Vagina (tissue), 2 donors: ENCODE data around the gene ZBTB20.

Experiments used
- CTCF ChIP-seq, 3 experiments: fragments of 450-650 bp in 2 of 3; fragments of 200-600 bp in 1 of 3; sonication (generic) in 1 of 3; IDR thresholded peaks; one replicate each; pipeline ENCODE4 v1.5.1; 2017 to 2019; ENCODE audit warnings: antibody characterized with exemption in 3 of 3, mild to moderate bottlenecking in 2 of 3, moderate library complexity in 2 of 3
- POLR2AphosphoS5 ChIP-seq, 2 donors: sonication (generic); formaldehyde crosslinking; IDR thresholded peaks; one replicate each; pipeline ENCODE4 v1.9.0; 2017; ENCODE audit warnings: antibody characterized with exemption in 2 of 2, mild to moderate bottlenecking in 2 of 2, low read depth in 1 of 2; ENCODE audit not compliant: insufficient read depth in 1 of 2

GRCh38 chr3:115127208-115127607, 19.9 kb downstream of the ZBTB20 start:
- TF ChIP-seq CTCF (IDR thresholded peaks at IDR 0.05), result no peak
- TF ChIP-seq POLR2AphosphoS5 (IDR thresholded peaks at IDR 0.05; ENCODE audit: insufficient read depth in 1 of 2, low read depth in 1 of 2), result no peak
